ENCODE results near the gene C2orf68.
A peak's percentile ranks its signal among the peaks of the same experiment; 100 is the strongest.
"Not testable (repeated sequence)": the region's sequence is repeated elsewhere in the genome, so short reads cannot be mapped to it uniquely, and the experiment has no call there.

Gene C2orf68

DNA sequence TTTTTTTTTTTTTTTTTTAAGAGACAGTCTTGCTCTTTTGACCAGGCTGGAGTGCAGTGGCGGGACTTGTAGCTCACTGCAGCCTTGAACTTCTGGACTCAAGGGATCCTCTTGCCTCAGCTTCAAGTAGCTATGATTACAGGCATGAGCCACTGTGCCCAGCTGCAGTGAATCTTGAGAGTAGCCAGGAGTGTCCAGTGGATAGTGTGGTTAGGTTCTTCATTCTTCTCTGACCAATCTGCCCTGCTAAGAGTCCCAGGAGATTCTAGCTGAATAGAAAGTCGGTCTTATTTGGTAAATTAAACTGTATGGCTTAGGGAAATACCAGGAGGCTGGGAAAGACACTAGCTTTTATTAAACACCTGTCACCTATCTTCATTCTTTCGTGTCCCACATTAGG is 19.4 kb upstream of the C2orf68 start:
- DNase-seq (ENCODE audit: low read depth in 2 of 2), result no peak

DNA sequence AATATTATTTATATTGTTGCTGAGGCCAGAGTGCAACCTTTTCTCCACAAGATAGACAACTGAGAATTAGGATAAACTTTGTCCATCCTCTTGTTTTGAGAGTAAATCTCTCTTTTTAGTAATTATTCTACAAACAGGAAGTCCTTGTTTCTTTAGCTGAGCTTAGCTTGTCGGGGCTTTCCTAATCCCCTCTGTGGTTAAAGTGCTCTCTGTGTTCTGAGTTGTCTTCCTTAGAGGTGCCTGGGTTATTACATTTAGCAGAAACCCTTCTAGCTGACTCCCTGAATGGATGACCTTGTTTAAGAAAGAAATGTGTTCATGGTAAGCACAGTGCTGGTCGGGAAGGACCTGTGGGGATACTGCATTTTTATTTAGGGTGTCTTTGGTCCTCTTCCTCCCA is 16.8 kb upstream of the C2orf68 start:
- DNase-seq (ENCODE audit: low read depth in 2 of 2), result no peak

DNA sequence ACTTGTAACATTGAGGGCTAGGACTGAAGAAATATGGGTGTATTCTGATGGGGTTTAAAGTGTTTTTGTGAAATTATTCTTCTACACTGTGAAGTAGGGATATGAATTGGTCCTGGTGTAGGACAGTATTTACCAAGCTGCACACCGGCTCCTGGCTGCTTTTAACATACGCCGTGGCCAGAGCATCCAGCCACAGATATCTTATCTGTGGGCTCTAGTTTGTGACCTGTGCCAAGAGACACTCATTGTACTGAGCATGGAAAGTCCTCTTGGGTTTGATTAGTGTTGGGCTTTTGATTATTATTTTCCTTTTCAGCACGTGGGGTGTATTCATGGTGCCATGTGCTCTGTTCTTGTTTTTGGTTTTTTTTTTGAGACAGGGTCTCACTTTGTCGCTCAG is 12.1 kb upstream of the C2orf68 start:
- no peak for DNase-seq (ENCODE audit: low read depth in 2 of 2)

DNA sequence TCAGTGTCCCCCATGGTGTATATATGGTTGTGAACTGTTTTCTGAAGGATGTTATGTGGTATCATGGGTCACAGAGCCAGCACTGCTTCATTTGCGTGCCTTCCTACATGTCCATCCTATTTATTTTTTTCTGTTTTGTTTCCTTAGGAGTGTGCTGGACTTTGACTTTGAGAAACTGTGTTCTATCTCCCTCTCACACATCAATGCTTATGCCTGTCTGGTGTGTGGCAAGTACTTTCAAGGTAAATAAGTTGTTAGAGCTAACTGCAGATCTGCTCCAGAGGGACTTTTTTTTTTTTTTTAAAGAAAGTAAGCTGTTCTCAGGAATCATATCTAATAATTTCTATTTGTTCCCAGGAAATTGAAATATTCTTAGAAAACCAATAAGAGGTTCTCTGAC is 9.5 kb upstream of the C2orf68 start:
- DNase-seq (ENCODE audit: low read depth in 2 of 2), result no peak

DNA sequence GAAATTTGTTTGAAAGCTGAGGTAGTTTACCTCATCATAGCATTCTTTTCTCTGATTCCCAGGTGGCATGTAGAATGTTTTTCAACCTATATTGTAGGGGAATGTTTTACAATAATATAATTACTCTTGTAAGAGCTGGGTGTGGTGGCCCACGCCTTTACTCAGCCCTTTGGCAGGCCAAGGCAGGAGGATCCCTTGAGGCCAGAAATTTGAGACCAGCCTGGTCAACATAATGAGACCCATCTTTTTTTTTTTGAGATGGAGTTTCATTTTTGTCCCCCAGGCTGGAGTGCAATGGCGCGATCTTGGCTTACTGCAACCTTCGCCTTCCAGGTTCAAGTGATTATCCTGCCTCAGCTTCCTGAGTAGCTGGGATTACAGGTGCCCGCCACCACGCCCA is 7.8 kb upstream of the C2orf68 start:
- no peak for DNase-seq (ENCODE audit: low read depth in 2 of 2)

DNA sequence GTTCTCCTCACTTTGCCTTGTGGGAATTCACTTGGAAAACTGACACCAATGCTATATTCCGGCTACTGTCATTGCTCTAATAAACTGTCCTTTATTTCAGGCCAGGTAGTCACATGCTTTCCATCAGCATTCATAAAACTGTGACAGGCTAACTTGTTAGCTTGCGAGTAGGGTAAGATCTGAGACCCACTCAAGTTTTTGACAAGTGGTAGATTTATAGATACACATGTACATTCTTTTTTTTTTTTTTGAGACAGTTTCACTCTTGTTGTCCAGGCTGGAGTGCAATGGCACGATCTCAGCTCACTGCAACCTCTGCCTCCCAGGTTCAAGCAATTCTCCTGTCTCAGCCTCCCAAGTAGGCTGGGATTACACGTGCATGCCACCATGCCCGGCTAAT is 5.9 kb upstream of the C2orf68 start:
- DNase-seq (ENCODE audit: low read depth in 2 of 2), result not testable (repeated sequence)

DNA sequence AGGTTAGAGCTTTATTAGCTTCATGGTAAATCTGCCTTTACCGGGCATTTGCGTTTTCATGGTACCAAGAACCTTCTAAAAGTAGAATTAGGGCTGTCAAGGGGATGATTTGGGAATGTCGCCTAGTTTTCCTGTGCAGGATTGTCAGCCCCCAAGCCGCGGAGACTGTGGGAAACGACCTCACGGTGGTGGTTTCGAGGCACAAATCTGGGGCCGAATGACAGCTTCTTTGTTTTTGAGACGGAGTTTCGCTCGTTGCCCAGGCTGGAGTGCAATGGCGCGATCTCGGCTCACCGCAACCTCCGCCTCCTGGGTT is 3.5 kb upstream of the C2orf68 start:
- DNase-seq (ENCODE audit: low read depth in 2 of 2), result no peak

DNA sequence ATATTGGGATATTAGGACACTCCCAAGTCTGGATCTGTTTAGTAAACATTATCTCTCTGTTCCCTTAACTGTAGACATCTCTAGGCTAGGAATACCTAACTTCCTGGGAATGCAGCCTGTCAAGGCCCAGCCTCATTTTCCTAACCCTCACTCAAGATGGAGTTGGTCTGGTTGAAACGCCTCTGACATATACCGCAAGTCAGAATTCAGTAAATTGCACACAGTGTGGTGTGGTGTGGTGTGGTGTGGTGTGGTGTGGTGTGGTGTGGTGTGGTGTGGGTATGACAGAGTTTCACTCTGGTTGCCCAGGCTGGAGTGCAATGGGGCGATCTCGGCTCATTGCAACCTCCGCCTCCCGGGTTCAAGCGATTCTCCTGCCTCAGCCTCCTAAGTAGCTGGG is 2.9 kb upstream of the C2orf68 start:
- not testable (repeated sequence) for DNase-seq (ENCODE audit: low read depth in 2 of 2)

DNA sequence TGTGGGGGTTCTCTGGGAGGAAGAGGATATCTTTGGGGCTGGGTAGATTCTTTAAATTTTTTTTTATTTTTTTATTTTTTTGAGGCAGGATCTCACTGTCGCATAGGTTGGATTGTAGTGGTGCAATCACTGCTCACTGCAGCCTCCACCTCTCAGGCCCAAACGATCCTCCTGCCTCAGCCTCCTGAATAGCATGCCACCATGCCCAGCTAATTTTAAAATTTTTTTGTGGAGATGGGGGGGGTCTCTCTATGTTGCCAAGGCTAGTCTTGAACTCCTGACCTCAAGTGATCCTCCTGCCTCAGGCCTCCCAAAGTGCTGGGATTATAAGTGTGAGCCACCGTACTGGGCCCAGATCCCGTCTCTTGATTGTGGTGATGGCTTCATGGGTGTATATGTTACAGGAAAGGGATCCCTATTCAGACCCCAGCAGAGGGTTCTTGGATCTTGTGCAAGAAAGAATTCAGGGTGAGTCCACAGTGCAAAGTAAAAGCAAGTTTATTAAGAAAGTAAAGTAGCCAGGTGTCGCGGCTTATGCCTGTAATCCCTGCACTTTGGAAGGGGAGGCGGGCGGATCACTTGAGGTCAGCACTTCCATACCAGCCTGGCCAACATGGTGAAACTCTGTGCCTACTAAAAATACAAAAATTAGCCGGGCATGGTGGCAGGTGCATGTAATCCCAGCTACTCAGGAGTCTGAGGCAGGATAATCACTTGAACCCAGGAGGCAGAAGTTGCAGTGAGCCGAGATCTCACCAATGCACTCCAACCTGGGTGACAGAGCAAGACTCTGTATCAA is 2.0 kb upstream of the C2orf68 start:
- DNase-seq (ENCODE audit: low read depth in 2 of 2), result no peak

DNA sequence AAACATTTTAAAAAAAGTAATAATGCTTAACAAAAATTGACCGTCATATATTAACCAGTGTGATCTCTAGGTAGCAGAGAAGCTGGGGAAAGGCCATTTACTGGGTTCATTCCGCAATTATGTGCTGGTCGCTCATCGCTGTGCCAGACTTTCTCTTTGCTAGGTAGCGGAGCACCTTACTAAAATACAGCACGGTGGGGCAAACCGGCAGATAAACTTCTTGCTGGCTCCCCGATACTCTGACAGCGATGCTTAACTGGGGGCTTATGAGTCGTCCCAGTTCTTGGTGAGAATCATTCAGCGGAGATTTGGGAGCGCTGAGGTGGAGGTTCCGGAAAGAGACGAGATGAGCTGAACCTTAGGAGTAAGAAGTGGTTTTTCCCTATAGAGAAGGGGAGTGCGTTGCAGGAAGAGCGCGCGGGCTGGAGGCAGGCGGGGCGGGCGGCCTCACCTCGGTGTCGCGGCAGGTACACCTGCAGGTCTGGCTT is 605 bp downstream of the C2orf68 start:
- no peak for DNase-seq (ENCODE audit: low read depth in 2 of 2)

DNA sequence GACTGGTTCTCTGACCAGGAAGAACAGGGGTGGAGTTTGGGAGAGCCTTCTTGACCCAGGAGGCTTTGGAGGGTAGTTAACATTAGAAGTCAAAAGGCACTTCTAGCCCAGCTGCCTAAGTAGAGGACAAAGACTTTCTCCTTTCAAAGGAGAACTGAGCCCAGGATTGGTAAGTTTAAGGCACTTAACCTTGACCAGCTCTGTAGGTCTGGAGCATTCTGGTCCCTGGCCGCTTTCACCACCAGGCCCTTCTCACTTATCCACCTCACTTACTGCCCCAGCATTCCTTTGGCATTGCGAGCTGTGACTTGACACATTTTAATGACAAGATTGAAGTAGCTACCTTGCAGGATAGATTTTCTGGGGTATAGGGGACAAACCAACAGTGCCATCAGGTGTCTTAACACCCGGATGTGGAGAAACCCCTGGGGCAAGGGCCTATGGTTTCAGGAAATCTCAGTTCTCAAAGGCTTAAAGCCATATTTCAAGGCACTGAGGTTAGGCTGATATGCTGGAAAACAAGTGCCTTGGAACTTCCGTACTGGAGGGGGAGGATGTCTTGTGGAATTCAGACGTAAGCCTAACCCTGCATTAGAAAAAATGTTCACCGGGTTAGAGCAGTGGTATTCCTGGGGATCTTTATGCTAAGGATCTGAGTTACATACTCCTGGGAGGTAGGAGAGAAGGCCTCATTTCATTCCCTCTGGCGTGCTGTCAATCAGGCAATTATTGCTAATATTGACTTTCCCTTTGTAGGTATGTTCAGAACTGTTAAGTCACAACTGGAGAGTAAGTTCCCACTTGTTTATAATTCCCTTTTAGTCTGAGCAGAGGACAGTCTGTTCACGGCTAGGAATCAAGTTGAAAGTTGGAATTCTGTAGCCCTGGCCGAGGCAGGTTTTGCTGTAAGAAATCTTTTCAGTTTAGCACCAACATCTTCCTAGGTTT is 4.3 kb downstream of the C2orf68 start:
- no peak for DNase-seq (ENCODE audit: low read depth in 2 of 2)

DNA sequence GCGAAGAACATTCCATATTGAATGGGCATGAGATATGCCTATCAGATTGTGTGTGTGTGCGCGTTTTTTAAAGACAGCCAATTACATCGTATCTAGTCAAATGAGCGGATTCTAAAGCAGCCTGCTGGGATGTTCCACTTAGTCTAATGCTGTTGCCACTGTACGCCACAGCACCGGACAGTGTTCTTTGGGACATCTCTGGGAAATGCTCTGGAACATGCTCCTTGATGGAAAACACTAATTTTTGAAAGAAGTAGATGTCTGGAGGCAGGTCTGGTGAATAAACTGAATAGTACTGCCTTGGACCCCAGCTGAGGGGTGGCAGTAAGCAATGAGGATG is 5.8 kb downstream of the C2orf68 start:
- no peak for DNase-seq (ENCODE audit: low read depth in 2 of 2)

DNA sequence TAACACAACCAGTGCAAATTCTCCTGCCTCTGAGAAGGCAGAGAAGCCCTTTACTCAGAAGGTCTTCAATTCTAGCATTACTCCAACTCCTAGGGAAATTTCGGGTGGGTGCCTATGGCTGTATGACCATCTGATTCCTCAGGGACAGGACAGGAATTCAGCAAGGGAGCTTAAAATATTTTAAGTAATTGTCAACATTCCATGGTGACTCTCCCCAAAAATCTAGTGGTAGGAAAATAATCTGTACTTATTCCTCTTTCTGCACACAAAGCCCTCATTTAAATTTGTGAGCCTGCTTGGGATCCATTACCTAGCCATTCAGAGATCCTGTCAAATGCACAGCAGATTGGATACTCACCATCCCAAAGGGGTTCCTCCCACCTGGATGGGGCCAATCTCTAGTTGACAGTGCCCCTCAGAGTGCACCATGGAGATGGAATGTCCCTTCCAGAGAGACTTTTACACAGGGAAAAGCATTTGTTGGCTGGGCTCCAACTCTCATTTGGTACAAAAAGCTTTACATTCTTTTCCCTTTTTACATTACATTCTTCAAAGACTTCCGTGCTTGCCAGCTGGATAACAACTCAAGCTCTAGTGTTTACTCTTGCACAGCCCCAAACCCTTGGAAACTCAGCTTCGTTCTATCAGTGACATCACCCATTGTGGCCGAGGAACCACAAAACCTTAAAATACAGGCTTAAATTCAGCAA is 6.3 kb downstream of the C2orf68 start:
- peak; percentile 64 to 65 for DNase-seq (ENCODE audit: low read depth in 2 of 2)

DNA sequence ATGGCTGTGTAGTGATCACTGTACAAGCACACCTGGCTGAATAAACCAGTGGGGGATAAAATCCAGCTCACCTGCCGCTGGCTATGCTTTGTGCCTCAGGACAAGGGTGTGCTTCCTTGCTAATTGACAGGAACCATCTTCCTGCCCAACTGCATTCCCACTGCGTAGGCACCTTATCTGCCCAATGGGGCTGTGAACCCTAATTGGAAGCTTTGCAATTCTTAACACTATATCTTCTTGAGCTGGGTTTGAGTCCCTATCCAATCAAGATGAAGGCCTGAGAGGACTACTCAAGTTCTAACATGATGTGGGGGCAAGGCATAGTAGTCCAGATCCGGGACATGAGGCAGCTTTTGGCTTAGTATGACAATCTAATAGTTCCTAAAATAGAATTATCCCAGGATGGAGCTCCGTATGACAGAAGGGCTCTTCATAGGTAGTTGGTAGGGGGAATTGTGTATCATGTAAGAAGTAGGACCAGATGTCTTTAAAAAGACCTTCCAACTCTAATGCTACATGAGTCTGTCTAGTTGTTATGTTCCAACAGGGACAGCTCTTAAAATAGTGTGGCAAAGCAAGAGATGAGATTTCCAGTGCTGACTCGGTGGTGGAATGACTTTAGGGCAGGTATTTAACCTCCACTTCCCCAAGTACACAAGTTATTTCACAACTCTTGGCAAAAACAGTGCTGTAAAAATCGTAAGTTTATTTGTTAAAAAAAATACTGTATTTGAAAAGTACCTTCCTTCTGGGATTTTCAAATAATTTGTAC is 7.1 kb downstream of the C2orf68 start:
- DNase-seq (ENCODE audit: low read depth in 2 of 2), result no peak

DNA sequence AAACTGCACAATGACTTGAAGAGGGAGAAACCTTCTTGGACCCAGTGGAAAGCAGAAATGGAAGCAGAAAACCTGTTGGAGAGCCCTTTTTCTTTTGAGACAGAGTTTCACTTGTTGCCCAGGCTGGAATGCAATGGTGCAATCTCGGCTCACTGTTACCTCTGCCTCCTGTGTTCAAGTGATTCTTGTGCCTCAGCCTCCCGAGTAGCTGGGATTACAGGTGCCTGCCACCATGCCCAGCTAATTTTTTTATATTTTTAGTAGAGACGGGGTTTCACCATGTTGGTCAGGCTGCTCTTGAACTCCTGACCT is 7.8 kb downstream of the C2orf68 start:
- not testable (repeated sequence) for DNase-seq (ENCODE audit: low read depth in 2 of 2)

DNA sequence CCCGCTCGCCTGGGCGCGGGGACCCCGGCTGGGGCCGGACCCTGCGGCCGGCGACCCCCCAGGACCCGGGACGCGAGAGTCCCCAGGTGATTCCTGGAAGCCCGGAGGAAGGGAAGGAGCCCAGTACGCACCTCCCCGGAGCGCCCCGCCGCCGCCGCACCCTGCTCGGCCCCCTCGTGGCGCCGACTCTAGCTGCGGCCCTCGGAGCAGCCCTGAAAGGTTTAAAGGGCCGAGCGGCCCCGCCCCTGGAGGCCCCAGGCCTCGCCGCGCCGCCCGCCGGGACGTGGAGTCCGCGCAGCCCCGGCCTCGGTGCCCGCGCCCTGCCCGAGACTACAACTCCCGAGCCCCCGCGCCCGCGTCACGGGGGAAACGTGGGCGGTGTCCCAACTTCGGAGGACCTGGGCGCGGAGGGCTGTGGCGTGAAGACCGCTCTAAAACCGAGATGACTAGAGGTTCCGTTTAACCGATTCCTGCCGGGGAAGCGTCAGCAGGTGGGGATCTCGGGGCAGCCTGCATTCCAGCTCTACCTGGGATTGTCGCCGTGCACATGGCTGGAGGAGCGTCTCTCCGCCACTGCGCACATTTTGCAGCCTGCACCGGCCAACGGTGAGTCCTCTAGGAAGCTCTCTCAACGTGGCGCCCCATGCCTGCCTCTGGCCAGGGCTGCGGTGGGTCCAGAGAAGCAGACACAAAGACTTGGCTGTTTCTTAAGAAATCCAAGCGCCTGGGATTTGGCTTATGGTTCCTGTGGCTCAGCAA is 9.2 kb downstream of the C2orf68 start, which contains the start of gene TMEM150A:
Gene TMEM150A, minus strand, starts transcription at position 223 of the 759 bp plus-strand sequence. CDS start 750 bp downstream, outside the sequence.
- DNase-seq (ENCODE audit: low read depth in 2 of 2), result peak; percentile 73 to 76

DNA sequence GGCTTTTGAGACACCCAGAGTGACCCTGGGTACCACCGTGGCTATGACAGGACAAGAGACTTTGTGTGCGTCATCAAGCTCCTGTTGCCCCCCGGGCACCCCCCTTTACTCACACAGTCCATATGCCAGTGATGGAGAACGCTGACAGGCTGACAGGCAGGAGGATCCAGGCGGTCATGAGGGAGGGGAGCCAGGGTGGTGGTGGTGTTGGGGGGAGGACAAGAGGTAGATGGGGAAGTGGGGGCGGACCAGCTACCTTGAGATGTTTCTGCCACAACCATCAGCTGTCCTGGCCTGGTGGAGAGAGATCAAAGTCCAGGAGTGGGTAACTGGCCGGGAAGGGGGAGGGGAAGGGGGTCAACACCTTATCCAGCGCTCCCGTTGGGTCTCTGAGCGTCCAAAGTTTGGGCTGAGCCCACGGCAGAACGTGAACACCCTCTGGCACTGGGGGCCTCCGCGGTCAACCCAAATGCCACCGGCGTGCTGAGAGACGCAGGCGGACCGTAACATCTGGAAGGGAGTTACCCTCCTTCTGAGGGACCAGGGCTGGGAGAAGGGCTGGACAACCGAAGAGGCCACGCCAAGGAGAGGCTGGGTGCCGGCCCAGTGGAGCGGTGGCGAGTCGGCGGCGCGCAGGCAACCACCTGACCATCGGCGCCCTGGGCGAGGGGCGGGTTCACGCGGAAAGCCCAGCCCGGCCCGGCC is 9.9 kb downstream of the C2orf68 start:
- DNase-seq (ENCODE audit: low read depth in 2 of 2), result no peak

DNA sequence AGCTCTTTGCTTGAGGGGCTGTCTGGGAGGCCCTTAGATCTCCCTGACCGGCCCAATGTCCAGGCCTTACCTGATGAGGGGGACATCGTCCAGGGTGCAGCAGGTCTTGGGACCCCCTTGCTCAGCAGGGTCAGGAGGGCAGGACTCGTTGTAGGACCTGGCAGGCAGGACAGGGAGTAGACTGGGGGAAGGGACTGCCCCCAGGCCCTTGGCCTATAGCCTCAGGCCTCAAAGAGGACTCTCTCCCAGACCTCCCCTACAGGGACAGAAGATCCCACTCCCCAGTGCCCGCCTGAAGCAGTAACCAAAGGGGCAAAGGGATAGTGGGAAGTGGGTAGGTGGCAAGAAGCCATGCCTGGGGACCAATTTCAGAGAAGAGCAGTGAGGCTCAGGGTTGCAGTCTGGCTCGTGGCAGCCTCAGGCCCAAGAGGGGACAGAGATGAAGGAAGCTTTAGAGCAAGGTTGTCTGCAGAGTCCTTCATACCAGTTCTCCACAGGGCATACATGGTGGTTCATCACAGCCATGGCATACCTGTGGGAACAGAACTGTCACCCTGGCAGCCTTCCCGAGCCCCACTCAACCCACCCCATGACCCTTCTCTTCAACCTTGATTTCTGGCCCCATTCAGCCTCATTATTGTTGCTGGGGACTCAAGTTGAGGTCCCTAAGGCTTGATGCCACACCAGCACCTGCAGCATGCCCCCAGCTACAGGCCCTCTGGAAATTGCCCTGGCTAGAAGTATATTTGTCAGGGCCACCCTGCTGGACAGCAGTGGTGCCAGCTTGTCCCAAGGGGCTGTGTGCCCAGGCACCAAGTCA is 10.7 kb downstream of the C2orf68 start:
- DNase-seq (ENCODE audit: low read depth in 2 of 2), result no peak

DNA sequence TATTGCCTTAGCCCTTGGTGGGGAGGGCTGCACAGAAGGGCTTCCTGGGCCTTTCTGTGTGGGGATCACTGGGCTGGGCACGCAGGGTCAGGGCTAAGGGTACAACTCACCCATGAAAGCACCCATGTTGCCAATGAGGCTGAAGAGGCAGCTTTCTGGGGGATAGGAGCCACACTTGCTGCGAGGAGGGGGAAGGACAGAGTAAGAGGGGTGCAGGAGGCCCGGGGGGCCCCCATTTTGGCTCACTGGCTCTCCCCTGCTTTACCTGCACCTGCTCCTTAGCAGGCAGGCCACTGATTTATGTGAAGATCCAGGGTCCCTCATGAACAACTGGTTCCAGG is 11.7 kb downstream of the C2orf68 start:
- no peak for DNase-seq (ENCODE audit: low read depth in 2 of 2)
